Measurements from ENCODE around the gene GMNN.

- TF ChIP-seq CTCF (IDR thresholded peaks at IDR 0.05; ENCODE audit: low read depth, low read length, poor library complexity, severe bottlenecking) (no peak), EZH2phosphoT487 (IDR thresholded peaks at IDR 0.05; ENCODE audit: borderline replicate concordance, low read length) (no peak)
These were observed 5.5 kb downstream of the GMNN start for GRCh38 chr6:24780206-24780605.

Data from DOHH2 (cell line).